ENCODE data around the gene OCRL. TPM values are rescaled to one million over a fixed set of nuclear protein-coding genes. Genes with fewer than 3 reads are reported as not detected.

Gene OCRL
- total RNA-seq, 2 donors from 2014 or later = 10.6 to 12.6 TPM

- H3K9me3 ChIP-seq = no peaks in the 10 kb centered on the region
- H3K36me3 ChIP-seq = no peaks in the 10 kb centered on the region
- no peaks in the 10 kb centered on the region for H3K4me1 ChIP-seq
- no peak overlapping the region for H3K4me3 ChIP-seq
- H3K27me3 ChIP-seq = no peaks in the 10 kb centered on the region
- no peak overlapping the region for H3K27ac ChIP-seq
- DNase-seq (ENCODE audit: low spot score) = no peak
- no peak for TF ChIP-seq CTCF (IDR thresholded peaks at IDR 0.05)
Measured at GRCh38 chrX:129614481-129615255, 74.6 kb downstream of the OCRL start.

GRCh38 chrX:129617420-129617819, 77.4 kb downstream of the OCRL start:
- Histone ChIP-seq H3K27ac (no peak overlapping the region), H3K36me3 (no peaks in the 10 kb centered on the region), H3K4me3 (no peak overlapping the region), H3K27me3 (no peaks in the 10 kb centered on the region), H3K4me1 (no peaks in the 10 kb centered on the region), H3K9me3 (no peaks in the 10 kb centered on the region)
- DNase-seq (ENCODE audit: low spot score) = no peak
- TF ChIP-seq CTCF (IDR thresholded peaks at IDR 0.05) = no peak

DNA sequence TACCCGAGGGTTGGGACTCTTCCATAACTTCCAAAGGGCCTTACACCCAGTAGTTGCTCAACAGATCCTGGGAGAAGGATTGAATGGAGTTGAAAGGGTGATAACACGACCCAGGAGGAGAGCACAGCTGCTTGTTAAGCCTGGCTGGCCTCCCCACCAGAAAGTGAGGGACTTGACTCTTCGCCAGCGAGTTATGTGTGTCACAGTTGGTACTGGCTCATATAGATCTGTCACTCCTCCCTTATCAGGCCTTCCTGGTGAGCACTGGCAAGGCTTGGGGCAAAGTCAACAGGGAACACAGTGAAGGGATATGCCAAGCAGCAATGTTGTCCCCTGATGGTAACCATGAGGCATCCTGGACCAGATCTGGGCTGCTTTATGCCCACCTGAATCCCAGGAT, 78.9 kb downstream of the OCRL start:
- Histone ChIP-seq H3K27me3 (no peaks in the 10 kb centered on the region), H3K36me3 (no peaks in the 10 kb centered on the region), H3K9me3 (no peaks in the 10 kb centered on the region), H3K4me3 (no peak overlapping the region), H3K27ac (no peak overlapping the region), H3K4me1 (no peaks in the 10 kb centered on the region)
- no peak for TF ChIP-seq CTCF (IDR thresholded peaks at IDR 0.05)
- DNase-seq (ENCODE audit: low spot score) = no peak

DNA sequence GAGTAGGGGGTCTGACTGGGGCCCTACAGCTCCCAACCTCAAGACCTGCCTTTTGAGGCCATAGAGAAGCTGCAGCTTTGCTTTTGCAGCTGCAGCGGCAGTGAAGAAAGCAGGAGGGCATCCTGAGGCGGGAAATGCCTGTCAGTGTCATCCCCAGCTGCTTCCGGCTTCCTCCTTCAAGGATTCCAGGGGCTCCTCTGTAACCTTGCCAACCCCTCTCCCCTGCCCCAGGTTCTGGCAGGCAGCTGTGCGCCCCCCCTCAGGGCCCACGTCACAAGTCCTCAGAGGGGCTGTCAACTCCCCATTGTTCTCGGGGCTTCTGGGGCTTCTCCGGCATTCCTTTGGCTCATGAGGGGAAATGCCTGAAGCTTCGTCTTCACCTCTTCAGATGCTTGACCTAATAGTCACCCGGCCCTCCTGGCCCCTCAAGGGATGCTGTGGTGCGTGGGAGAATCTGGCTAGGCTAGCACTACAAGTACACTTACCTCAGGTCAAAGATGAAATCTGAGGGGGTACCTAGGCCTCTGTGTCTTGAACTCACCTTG, 82.8 kb downstream of the OCRL start:
- no peak for DNase-seq (ENCODE audit: low spot score)

DNA sequence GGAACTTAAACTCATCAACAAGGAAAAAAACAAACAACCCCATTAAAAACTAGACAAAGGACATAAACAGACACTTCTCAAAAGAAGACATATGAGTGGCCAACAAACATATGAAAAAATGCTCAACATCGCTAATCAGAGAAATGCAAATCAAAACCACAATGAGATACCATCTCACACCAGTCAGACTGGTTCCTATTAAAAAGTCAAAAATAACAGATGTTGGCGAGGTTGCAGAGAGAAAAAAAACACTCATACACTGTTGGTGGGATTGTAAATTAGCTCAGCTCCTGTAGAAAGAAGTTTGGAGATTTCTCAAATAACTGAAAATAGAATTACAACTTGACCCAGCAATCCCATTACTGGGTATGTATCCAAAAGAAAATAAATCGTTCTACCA, 86.0 kb downstream of the OCRL start:
- Histone ChIP-seq H3K36me3 (no peaks in the 10 kb centered on the region), H3K27ac (no peak overlapping the region), H3K4me3 (no peak overlapping the region), H3K9me3 (no peaks in the 10 kb centered on the region), H3K27me3 (no peaks in the 10 kb centered on the region), H3K4me1 (no peaks in the 10 kb centered on the region)
- DNase-seq (ENCODE audit: low spot score) = no peak
- no peak for TF ChIP-seq CTCF (IDR thresholded peaks at IDR 0.05)

More for the DNA sequence above, 82.8 kb downstream of the OCRL start:
- no peak overlapping the region for H3K4me3 ChIP-seq
- no peak overlapping the region for H3K27ac ChIP-seq
- no peak for TF ChIP-seq CTCF (IDR thresholded peaks at IDR 0.05)
- H3K4me1 ChIP-seq = no peaks in the 10 kb centered on the region
- no peaks in the 10 kb centered on the region for H3K36me3 ChIP-seq
- H3K27me3 ChIP-seq = no peaks in the 10 kb centered on the region
- no peaks in the 10 kb centered on the region for H3K9me3 ChIP-seq

Data from right atrium auricular region (tissue), 2 donors.